Measurements from ENCODE around the gene PCDH15.

DNA sequence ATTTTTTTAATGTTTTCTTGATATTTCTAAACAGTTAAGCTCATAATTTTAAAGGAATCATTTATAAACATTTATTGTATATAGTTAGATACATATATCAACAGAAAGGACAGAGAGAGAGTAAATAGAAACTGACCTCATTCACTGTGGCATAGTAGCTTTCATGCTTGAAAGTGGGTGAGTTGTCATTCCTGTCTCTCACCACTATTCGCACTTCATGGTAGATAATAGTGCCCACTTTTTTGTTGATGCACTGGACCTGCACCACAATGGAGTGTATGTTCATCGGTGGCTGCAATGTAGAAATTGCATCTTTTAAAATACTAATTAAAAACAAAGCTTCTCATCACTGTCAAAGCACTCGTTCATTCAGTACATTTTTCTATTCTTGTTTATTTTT, 432.0 kb downstream of the PCDH15 start:
- TF ChIP-seq, protein P1, sequence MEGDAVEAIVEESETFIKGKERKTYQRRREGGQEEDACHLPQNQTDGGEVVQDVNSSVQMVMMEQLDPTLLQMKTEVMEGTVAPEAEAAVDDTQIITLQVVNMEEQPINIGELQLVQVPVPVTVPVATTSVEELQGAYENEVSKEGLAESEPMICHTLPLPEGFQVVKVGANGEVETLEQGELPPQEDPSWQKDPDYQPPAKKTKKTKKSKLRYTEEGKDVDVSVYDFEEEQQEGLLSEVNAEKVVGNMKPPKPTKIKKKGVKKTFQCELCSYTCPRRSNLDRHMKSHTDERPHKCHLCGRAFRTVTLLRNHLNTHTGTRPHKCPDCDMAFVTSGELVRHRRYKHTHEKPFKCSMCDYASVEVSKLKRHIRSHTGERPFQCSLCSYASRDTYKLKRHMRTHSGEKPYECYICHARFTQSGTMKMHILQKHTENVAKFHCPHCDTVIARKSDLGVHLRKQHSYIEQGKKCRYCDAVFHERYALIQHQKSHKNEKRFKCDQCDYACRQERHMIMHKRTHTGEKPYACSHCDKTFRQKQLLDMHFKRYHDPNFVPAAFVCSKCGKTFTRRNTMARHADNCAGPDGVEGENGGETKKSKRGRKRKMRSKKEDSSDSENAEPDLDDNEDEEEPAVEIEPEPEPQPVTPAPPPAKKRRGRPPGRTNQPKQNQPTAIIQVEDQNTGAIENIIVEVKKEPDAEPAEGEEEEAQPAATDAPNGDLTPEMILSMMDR (IDR thresholded peaks at IDR 0.05) = no peak
- TF ChIP-seq POLR2A (IDR thresholded peaks at IDR 0.05) = no peak
